Kidney (tissue), 14 donors: ENCODE data around the gene DIDO1. TPM values are rescaled to one million over a fixed set of nuclear protein-coding genes. Genes with fewer than 3 reads are reported as not detected.
A peak's percentile ranks its signal among the peaks of the same experiment; 100 is the strongest.

ENCODE experiments used
- DNase-seq, 5 donors: peaks; one replicate each; pipeline ENCODE4 v3.0.0-alpha.2; 2013 to 2020
- FAIRE-seq: peaks from 2 replicates; lab custom pipeline; 2012; peaks lifted over from hg19 to GRCh38; lab: Jason Lieb, UNC
- H3K27ac ChIP-seq, 2 donors: one replicate each; pipeline ENCODE4 v1.7.0; 2013; ENCODE audit warnings: low read depth in 2 of 2, low read length in 2 of 2, inconsistent platforms in 1 of 2
- H3K27me3 ChIP-seq: one replicate; pipeline ENCODE4 v1.7.1; 2013; ENCODE audit warnings: low read length, inconsistent platforms; ENCODE audit not compliant: control insufficient read depth, insufficient read depth
- H3K36me3 ChIP-seq, 3 donors: one replicate each; pipeline versions ENCODE4 v1.7.0 to v1.7.1; 2013; ENCODE audit warnings: low read length in 3 of 3, control low read depth in 1 of 3, inconsistent platforms in 1 of 3; ENCODE audit not compliant: insufficient read depth in 3 of 3, control insufficient read depth in 2 of 3
- H3K4me1 ChIP-seq, 3 donors: one replicate each; pipeline versions ENCODE4 v1.7.0 to v1.7.1; 2013; ENCODE audit warnings: low read length in 3 of 3, inconsistent platforms in 1 of 3, low read depth in 1 of 3; ENCODE audit not compliant: control insufficient read depth in 2 of 3, insufficient read depth in 2 of 3
- H3K4me3 ChIP-seq, 3 donors: one replicate each; pipeline versions ENCODE4 v1.7.0 to v1.8.1; 2013; ENCODE audit warnings: low read length in 3 of 3, control low read depth in 1 of 3, inconsistent platforms in 1 of 3
- H3K9ac ChIP-seq, 3 donors: one replicate each; pipeline versions ENCODE4 v1.7.0 to v1.7.1; 2013; ENCODE audit warnings: low read length in 3 of 3, control low read depth in 1 of 3, inconsistent platforms in 1 of 3
- H3K9me3 ChIP-seq, 3 donors: one replicate each; pipeline versions ENCODE4 v1.7.0 to v1.7.1; 2013; ENCODE audit warnings: low read length in 3 of 3, control low read depth in 1 of 3, inconsistent platforms in 1 of 3; ENCODE audit not compliant: control insufficient read depth in 2 of 3, insufficient read depth in 1 of 3
- CTCF ChIP-seq: IDR thresholded peaks from 3 replicates; pipeline ENCODE4 v1.5.1; 2012; ENCODE audit warnings: mild to moderate bottlenecking, moderate library complexity, borderline replicate concordance; ENCODE audit not compliant: insufficient read depth; ENCODE audit errors: extremely low read depth
- intact Hi-C: fragments of 100-400 bp; cut with DNase I; formaldehyde crosslinking; loops from one replicate; pipeline ENCODE4 v1.11.1; 2022
- polyA plus RNA-seq: library from polyadenylated mRNA; stranded (reverse); fragments of 350-450 nt; fragmentation: Illumina TruSeq; extraction: RNeasy Lipid Tissue Mini Kit (QIAGEN cat#74804); gene quantifications from one replicate; pipeline ENCODE4 v1.2.3, GENCODE V29; 2014; ENCODE audit warnings: low read depth, low replicate concordance; ENCODE audit not compliant: insufficient read depth
- total RNA-seq: library from RNA; stranded (reverse); fragmentation: NEBNext Ultra II Directional; extraction: Animal tissue kit (Norgen Biotek cat#: 25700); gene quantifications from one replicate; pipeline ENCODE4 v1.2.1, GENCODE V29; 2021
- donor health status: control.
- donor health status: control.
- donor health status: control.
- donor health status: control.
- donor health status: control.
- donor health status: DM: yes; HTN: yes; CAD: no.
- donor health status: Normal renal cell carcinoma (clear cell type).

DIDO1 gene
- total and polyA plus RNA-seq, 2 donors from 2014 or later, result 23.0 to 67.9 TPM

- Histone ChIP-seq H3K9me3 (no peaks in the 10 kb centered on the region), H3K9ac (no peak overlapping the region), H3K4me3 (no peak overlapping the region), H3K27ac (no peak overlapping the region), H3K27me3 (no peaks in the 10 kb centered on the region), H3K36me3 (peaks cover 0 to 8% (median 0%) of the 10 kb centered on the region in 3 donors), H3K4me1 (peaks cover 0 to 47% (median 38%) of the 10 kb centered on the region in 3 donors)
- DNase-seq (no peak), FAIRE-seq (no peak)
- no peak for TF ChIP-seq CTCF
- intact Hi-C loops, result no loop called here
Measured at GRCh38 chr20:62917720-62918119, 8.6 kb downstream of the DIDO1 start.

- no peak overlapping the region for H3K9ac ChIP-seq
Measured at GRCh38 chr20:62916703-62917476, 9.4 kb downstream of the DIDO1 start.

GRCh38 chr20:62914970-62915457, 11.3 kb downstream of the DIDO1 start:
- H3K27ac ChIP-seq, result no peak overlapping the region
- H3K27me3 ChIP-seq, result no peaks in the 10 kb centered on the region
- H3K36me3 ChIP-seq, result peaks cover 4 to 24% (median 19%) of the 10 kb centered on the region in 3 donors
- no peak for TF ChIP-seq CTCF
- FAIRE-seq (no peak), DNase-seq (peak in 3 of 5 donors; percentile 74 to 88 (median 87))
- H3K4me1 ChIP-seq, result peaks cover 0 to 30% (median 26%) of the 10 kb centered on the region in 3 donors
- no peaks in the 10 kb centered on the region for H3K9me3 ChIP-seq
- intact Hi-C loops, result no loop called here
- H3K9ac ChIP-seq, result no peak overlapping the region
- peak overlapping the region in 2 of 3 donors; percentile 3 to 7 for H3K4me3 ChIP-seq

More at GRCh38 chr20:62916703-62917476, 9.4 kb downstream of the DIDO1 start:
- peaks cover 0 to 41% (median 29%) of the 10 kb centered on the region in 3 donors for H3K4me1 ChIP-seq
- DNase-seq (no peak), FAIRE-seq (no peak)
- no peaks in the 10 kb centered on the region for H3K9me3 ChIP-seq
- H3K27ac ChIP-seq, result no peak overlapping the region
- intact Hi-C loops, result no loop called here
- no peak overlapping the region for H3K4me3 ChIP-seq
- TF ChIP-seq CTCF, result no peak
- peaks cover 0 to 8% (median 2%) of the 10 kb centered on the region in 3 donors for H3K36me3 ChIP-seq
- no peaks in the 10 kb centered on the region for H3K27me3 ChIP-seq
